Fibroblast of lung (primary cell): ENCODE measurements around the gene PTX4.

Experiments used
- CTCF ChIP-seq, 2 donors: IDR thresholded peaks in 1 of 2; conservative IDR thresholded peaks in 1 of 2; 1 replicate in 1 of 2; 2 replicates in 1 of 2; pipeline ENCODE4 v1.5.1; 2011 to 2012; ENCODE audit warnings: low read length in 2 of 2, control low read depth in 1 of 2, inconsistent platforms in 1 of 2, low read depth in 1 of 2, mild to moderate bottlenecking in 1 of 2
- EZH2 ChIP-seq: IDR thresholded peaks from 2 replicates; pipeline ENCODE4 v1.5.1; 2012; ENCODE audit warnings: low read length, control low read depth, mild to moderate bottlenecking; ENCODE audit errors: missing control alignments

GRCh38 chr16:1446296-1447080 lies 42.3 kb downstream of the PTX4 start:
- no peak for TF ChIP-seq CTCF (conservative IDR thresholded peaks at IDR 0.05 in 1 of 2, IDR thresholded peaks at IDR 0.05 in 1 of 2; ENCODE audit: low read depth in 1 of 2, low read length in 2 of 2)
- no peak for TF ChIP-seq EZH2
